H1 (cell line): ENCODE measurements around the gene SLC9C1. TPM values are rescaled to one million over a fixed set of nuclear protein-coding genes. Genes with fewer than 3 reads are reported as not detected.

Experiments
- SP1 ChIP-seq: IDR thresholded peaks from 2 replicates; pipeline ENCODE4 v1.6.1; 2011; ENCODE audit warnings: low read depth, low read length
- polyA plus RNA-seq, 7 experiments: library from polyadenylated mRNA; depleted of rRNA in 3 of 7; stranded (reverse) in 5 of 7; unstranded in 2 of 7; fragments of >200 nt in 5 of 7; fragments of 200-250 nt in 2 of 7; gene quantifications; 1 replicate in 5 of 7; 2 replicates in 1 of 7; 4 replicates in 1 of 7; pipeline versions ENCODE4 v1.2.1 to v1.2.3, GENCODE V29; 2011 to 2013; ENCODE audit warnings: missing spikeins in 2 of 7, mixed read lengths in 2 of 7
- total RNA-seq: library from RNA; stranded (reverse); fragmentation: NEBNext Ultra II Directional; extraction: Animal tissue kit (Norgen Biotek cat#: 25700); gene quantifications from 2 replicates; pipeline ENCODE4 v1.2.1, GENCODE V29; 2021

SLC9C1 gene
- total and polyA plus RNA-seq, 2 of the 8 experiments (the other 6 are each of a cell fraction or from before 2014, with no cell fraction given), result 0.15 to 0.24 TPM

GRCh38 chr3:112121577-112122547 lies 172.2 kb downstream of the SLC9C1 start (continued):
- no peak for TF ChIP-seq SP1
- TF ChIP-seq, all 59 proteins: peak for 0
